ENCODE measurements around the gene NFIC.

NFIC gene

DNA sequence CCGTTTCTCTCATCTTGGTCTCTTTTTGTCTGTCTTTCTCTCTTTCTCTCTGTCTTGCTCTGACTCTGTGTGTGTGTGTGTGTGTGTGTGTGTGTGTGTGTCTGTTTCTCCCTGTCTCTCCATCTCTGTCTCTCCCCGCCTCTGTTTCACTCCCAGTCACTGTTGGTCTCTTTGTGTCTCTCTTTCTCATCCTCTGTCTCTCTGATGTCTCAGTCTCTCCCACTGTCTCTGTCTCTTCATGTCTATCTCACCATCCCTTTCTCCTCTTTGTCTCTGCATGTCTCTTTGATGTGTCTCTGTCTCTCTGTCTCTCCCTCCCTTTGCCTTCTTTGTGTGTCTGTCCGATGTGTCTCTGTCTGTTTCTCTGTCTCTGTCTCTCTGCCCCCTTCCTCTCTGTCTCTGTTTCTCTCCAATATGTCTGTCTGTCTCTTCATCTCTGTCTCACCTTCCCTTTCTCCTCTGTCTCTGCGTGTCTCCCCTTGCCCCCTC is 2.5 kb downstream of the NFIC start:
- Histone ChIP-seq H3K36me3 (ENCODE audit: low read depth) (peaks cover 11% of the 10 kb centered on the region), H3K4me3 (ENCODE audit: severe bottlenecking) (peak overlapping the region; percentile 80), H3K9me3 (ENCODE audit: severe bottlenecking) (no peaks in the 10 kb centered on the region), H3K27me3 (ENCODE audit: insufficient read depth, poor library complexity, severe bottlenecking) (no peaks in the 10 kb centered on the region), H3K4me1 (ENCODE audit: insufficient read depth, poor library complexity, severe bottlenecking) (peaks cover 7% of the 10 kb centered on the region), H3K27ac (ENCODE audit: poor library complexity, severe bottlenecking) (peak overlapping the region; percentile 85)
- DNase-seq (ENCODE audit: low spot score) = no peak
- ATAC-seq (ENCODE audit: low read depth) = no peak
- TF ChIP-seq, protein P1, sequence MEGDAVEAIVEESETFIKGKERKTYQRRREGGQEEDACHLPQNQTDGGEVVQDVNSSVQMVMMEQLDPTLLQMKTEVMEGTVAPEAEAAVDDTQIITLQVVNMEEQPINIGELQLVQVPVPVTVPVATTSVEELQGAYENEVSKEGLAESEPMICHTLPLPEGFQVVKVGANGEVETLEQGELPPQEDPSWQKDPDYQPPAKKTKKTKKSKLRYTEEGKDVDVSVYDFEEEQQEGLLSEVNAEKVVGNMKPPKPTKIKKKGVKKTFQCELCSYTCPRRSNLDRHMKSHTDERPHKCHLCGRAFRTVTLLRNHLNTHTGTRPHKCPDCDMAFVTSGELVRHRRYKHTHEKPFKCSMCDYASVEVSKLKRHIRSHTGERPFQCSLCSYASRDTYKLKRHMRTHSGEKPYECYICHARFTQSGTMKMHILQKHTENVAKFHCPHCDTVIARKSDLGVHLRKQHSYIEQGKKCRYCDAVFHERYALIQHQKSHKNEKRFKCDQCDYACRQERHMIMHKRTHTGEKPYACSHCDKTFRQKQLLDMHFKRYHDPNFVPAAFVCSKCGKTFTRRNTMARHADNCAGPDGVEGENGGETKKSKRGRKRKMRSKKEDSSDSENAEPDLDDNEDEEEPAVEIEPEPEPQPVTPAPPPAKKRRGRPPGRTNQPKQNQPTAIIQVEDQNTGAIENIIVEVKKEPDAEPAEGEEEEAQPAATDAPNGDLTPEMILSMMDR (IDR thresholded peaks at IDR 0.05; ENCODE audit: poor library complexity, severe bottlenecking) = no peak

DNA sequence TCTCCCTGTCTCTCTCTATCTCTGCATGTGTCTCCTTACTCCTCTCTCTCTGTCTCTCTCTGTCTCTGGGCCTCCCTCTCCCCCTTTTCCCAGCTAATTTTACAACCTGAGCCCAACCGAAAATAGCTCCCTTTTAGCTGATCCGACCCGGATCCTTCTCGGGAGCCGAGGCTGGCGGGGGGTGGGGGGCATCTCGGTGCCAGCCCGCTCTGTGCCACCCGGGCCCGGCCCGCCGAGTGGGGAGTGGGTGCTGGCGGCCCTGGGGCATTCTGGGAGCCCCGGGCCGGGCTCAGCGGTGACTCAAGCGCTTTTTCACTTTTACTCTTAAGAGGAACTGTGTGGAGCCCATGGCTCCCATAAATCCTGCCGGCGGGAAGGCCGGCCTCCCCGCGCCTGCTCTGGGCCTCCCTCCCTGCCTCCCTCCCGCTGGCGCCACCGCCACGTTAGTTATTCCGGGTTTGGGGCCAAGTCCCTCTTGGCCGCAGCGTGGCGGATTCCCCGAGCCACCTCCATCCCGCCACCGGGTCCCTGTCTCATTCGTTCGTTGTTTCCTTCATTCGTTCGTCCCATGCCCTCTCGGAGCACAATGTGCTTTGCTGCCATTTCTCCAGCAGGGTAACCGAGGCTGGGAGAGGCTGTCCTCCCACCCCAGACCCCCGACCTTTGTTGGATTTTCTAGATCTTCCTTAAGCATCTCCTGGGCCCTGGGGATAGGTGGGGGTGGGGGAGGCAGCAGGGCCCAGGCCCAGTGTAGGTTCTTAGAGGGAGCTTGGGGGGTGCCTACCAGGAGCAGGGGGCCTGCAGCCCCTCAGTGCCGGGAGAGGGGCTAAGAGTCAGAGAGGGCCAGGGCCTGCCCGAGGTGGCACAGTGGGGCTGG is 3.2 kb downstream of the NFIC start:
- no peaks in the 10 kb centered on the region for H3K9me3 ChIP-seq (ENCODE audit: severe bottlenecking)
- ATAC-seq (ENCODE audit: low read depth) (peak; percentile 22; the same call in 1 of the 3 replicates), DNase-seq (ENCODE audit: low spot score) (no peak)
- peaks cover 7% of the 10 kb centered on the region for H3K4me1 ChIP-seq (ENCODE audit: insufficient read depth, poor library complexity, severe bottlenecking)
- peak overlapping the region; percentile 80 for H3K4me3 ChIP-seq (ENCODE audit: severe bottlenecking)
- H3K27me3 ChIP-seq (ENCODE audit: insufficient read depth, poor library complexity, severe bottlenecking) = no peaks in the 10 kb centered on the region
- TF ChIP-seq, protein P1 (IDR thresholded peaks at IDR 0.05; ENCODE audit: poor library complexity, severe bottlenecking) = no peak
- peaks cover 11% of the 10 kb centered on the region for H3K36me3 ChIP-seq (ENCODE audit: low read depth)
- H3K27ac ChIP-seq (ENCODE audit: poor library complexity, severe bottlenecking) = peak overlapping the region; percentile 85

DNA sequence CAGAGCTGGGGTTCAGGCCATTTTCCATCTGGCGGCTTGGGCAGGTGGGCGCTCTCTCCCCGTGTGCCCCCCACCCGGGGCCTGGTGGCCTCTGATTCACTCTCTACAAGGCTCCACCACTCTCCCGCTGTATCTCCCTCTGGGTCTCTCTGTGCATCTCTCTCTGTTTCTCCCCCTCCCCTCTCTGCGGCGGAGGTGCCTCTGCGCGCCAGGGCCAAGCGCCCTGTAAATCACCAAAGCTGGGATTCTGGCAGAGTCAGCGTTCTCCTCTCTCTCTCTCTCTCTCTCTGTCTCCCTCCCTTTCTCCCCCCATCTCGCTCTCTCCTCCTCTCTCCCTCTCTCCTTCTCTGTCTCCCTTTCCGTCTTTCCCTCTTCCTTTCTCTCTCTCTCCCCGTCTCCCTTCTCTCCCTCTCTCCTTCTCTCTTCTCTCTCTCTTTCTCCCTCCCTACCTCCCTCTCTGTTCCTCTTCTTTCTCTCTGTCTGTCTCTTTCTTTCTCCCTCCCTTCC is 3.9 kb downstream of the NFIC start:
- Histone ChIP-seq H3K36me3 (ENCODE audit: low read depth) (peaks cover 11% of the 10 kb centered on the region), H3K9me3 (ENCODE audit: severe bottlenecking) (no peaks in the 10 kb centered on the region), H3K4me1 (ENCODE audit: insufficient read depth, poor library complexity, severe bottlenecking) (peaks cover 7% of the 10 kb centered on the region), H3K27ac (ENCODE audit: poor library complexity, severe bottlenecking) (peak overlapping the region; percentile 85), H3K27me3 (ENCODE audit: insufficient read depth, poor library complexity, severe bottlenecking) (no peaks in the 10 kb centered on the region), H3K4me3 (ENCODE audit: severe bottlenecking) (no peak overlapping the region)
- DNase-seq (ENCODE audit: low spot score) (no peak), ATAC-seq (ENCODE audit: low read depth) (no peak)
- TF ChIP-seq, protein P1 (IDR thresholded peaks at IDR 0.05; ENCODE audit: poor library complexity, severe bottlenecking) = no peak

DNA sequence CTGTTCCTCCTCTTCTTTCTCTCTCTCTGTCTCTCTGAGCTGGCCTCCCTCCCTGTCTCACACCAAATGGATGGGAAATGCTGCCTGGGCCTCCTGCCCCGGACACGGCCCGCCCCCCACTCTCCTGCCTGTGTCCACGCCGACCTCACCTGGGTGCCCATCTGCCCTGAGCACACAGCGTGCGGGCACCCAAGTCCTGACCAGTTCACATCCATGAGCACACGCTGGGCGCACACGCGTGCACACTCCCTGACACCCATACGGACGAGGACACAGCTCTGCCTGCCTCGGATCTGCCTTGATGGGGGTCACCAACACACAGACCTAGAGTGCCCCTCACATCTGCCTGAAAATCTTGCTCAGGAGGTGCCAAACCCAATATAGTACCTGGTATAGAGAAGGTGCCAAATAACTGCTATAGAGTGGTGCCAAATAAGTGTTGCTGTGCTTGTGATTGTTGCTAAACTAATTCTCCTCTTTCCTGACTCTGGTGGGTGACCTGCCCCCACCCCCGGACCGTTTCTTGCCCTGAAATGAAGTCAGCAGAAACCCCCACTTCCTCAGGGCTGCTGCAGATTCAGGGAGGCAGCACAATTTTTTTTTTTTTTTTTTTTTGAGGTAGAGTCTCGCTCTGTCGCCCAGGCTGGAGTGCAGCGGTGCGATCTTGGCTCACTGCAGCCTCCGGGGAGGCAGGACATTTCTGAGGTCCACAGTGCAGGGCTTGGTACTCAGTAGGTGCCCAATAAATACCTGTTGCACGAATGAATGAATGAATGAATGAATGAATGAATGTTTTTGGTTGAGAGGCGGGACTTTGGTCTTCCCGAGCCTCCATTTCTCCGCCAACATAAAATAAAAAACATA is 4.6 kb downstream of the NFIC start:
- TF ChIP-seq, protein P1 (IDR thresholded peaks at IDR 0.05; ENCODE audit: poor library complexity, severe bottlenecking) = no peak
- ATAC-seq (ENCODE audit: low read depth) (no peak), DNase-seq (ENCODE audit: low spot score) (no peak)
- Histone ChIP-seq H3K9me3 (ENCODE audit: severe bottlenecking) (no peaks in the 10 kb centered on the region), H3K27me3 (ENCODE audit: insufficient read depth, poor library complexity, severe bottlenecking) (no peaks in the 10 kb centered on the region), H3K4me1 (ENCODE audit: insufficient read depth, poor library complexity, severe bottlenecking) (peaks cover 7% of the 10 kb centered on the region), H3K4me3 (ENCODE audit: severe bottlenecking) (no peak overlapping the region), H3K27ac (ENCODE audit: poor library complexity, severe bottlenecking) (no peak overlapping the region), H3K36me3 (ENCODE audit: low read depth) (peaks cover 11% of the 10 kb centered on the region)
